Measurements from ENCODE around the gene HNRNPC. TPM values are rescaled to one million over a fixed set of nuclear protein-coding genes. Genes with fewer than 3 reads are reported as not detected.
A peak's percentile ranks its signal among the peaks of the same experiment; 100 is the strongest.

Gene HNRNPC
- total and polyA plus RNA-seq, 2 of the 8 experiments (the other 6 are each of a cell fraction or from before 2014, with no cell fraction given): 781 to 1,207 TPM

- Histone ChIP-seq H3K9me3 (ENCODE audit: insufficient read depth in 2 of 2, low read depth in 1 of 2, low read length in 1 of 2) (no peaks in the 10 kb centered on the region), H4K20me1 (replicated peaks in 1 of 2; ENCODE audit: control insufficient read depth in 1 of 2, insufficient read depth in 2 of 2, low read length in 2 of 2) (no peaks in the 10 kb centered on the region), H3K18ac (ENCODE audit: extremely low read depth, low read length) (no peak overlapping the region), H3K14ac (ENCODE audit: insufficient read length) (no peak overlapping the region), H2BK5ac (ENCODE audit: low read depth, low read length) (no peak overlapping the region), H3K4me2 (ENCODE audit: insufficient read depth in 1 of 2, low read depth in 2 of 2, low read length in 2 of 2) (no peak overlapping the region), H3K56ac (replicated peaks; ENCODE audit: insufficient read length, low read depth, low read length) (no peak overlapping the region), H2BK120ac (replicated peaks; ENCODE audit: low read depth, low read length) (no peak overlapping the region), H4K8ac (ENCODE audit: extremely low read depth, insufficient read depth, low read length) (no peak overlapping the region), H2BK15ac (ENCODE audit: low read length) (no peak overlapping the region), H3K4ac (replicated peaks; ENCODE audit: insufficient read length, low read depth, low read length) (no peak overlapping the region), H3K79me2 (ENCODE audit: control insufficient read depth in 1 of 2, insufficient read depth in 2 of 2, low read length in 2 of 2) (no peaks in the 10 kb centered on the region), H3K27me3 (replicated peaks in 1 of 4; ENCODE audit: control insufficient read depth in 3 of 4, extremely low read depth in 1 of 4, insufficient read depth in 3 of 4, low read length in 3 of 4) (no peaks in the 10 kb centered on the region; a peak in 1 of 7 replicates), H4K91ac (replicated peaks; ENCODE audit: insufficient read length, low read length) (no peak overlapping the region), H2AFZ (ENCODE audit: low read length) (no peak overlapping the region), H3K27ac (ENCODE audit: low read depth, low read length) (no peak overlapping the region), H3K23ac (ENCODE audit: insufficient read length) (no peak overlapping the region), H3K79me1 (ENCODE audit: low read depth, low read length) (0 out of 2 replicates have a peak, but pooled peaks cover 3% of the 10 kb centered on the region), H2BK20ac (ENCODE audit: low read length) (no peak overlapping the region), H3K36me3 (ENCODE audit: control insufficient read depth in 2 of 4, insufficient read depth in 4 of 4, low read length in 3 of 4) (no peaks in the 10 kb centered on the region), H3K4me3 (ENCODE audit: extremely low read depth in 1 of 4, insufficient read depth in 2 of 4, low read depth in 3 of 4, low read length in 4 of 4) (no peak overlapping the region), H3K4me1 (replicated peaks in 1 of 4; ENCODE audit: control insufficient read depth in 3 of 4, insufficient read depth in 4 of 4, low read length in 3 of 4) (peaks cover 0 to 4% (median 1%) of the 10 kb centered on the region in 4 experiments; a peak in 3 of 7 replicates), H3K23me2 (ENCODE audit: low read depth, low read length) (no peaks in the 10 kb centered on the region), H2AK5ac (ENCODE audit: low read depth, low read length) (no peak overlapping the region), H4K5ac (ENCODE audit: insufficient read length, low read depth, low read length) (no peak overlapping the region), H2BK12ac (ENCODE audit: low read depth, low read length) (no peak overlapping the region), H3K9ac (replicated peaks in 1 of 4; ENCODE audit: extremely low read depth in 1 of 4, low read depth in 3 of 4, low read length in 3 of 4) (no peak overlapping the region)
- ChIA-PET POLR2A (ENCODE audit: partially characterized antibody) (interaction anchor here (0.9 to 2.0 kb wide), 6 partner anchors 9 to 105 kb away, joined by 3 to 6 read pairs (median 4); no protein-coding TSS in a partner anchor), CTCF (ENCODE audit: partially characterized antibody) (interaction anchor here (1.2 kb wide), 1 partner anchor 34 kb away, joined by 3 read pairs; no protein-coding TSS in a partner anchor)
- TF ChIP-seq POLR2AphosphoS5 (IDR thresholded peaks at IDR 0.05; ENCODE audit: low read depth, low read length) (peak; percentile 25; the same call in 1 of the 2 replicates), HDAC6 (IDR thresholded peaks at IDR 0.05; ENCODE audit: low read depth, low read length) (no peak)
- FAIRE-seq: no peak
- DNase-seq (ENCODE audit: low read depth in 1 of 2, low spot score in 2 of 2): no peak
- WGBS, 2 experiments (ENCODE audit: extremely low coverage in 1 of 2, insufficient coverage in 1 of 2, insufficient read length in 1 of 2, insufficient replicate concordance in 2 of 2, low coverage in 1 of 2, low lambda C conversion rate in 2 of 2, missing lambda C conversion rate in 1 of 2): 90% methylated on average over 2 of the region's 2 CpGs; no CpG with 5 or more reads in 1 of the 2 experiments
Observed at GRCh38 chr14:21197418-21198205, 71.6 kb downstream of the HNRNPC start.

Measured in H1 (cell line).